Measurements from ENCODE around the gene RAP1B. TPM values are rescaled to one million over a fixed set of nuclear protein-coding genes. Genes with fewer than 3 reads are reported as not detected.

Gene RAP1B
- total and polyA plus RNA-seq, 2 of the 4 experiments (the other 2 are of a cell fraction), result 159 to 200 TPM

GRCh38 chr12:68620519-68621471, 10.1 kb downstream of the RAP1B start (continued):
- TF ChIP-seq RFX5 (IDR thresholded peaks at IDR 0.05; ENCODE audit: low read depth, low read length) (no peak), FOS (IDR thresholded peaks at IDR 0.05; ENCODE audit: low read depth, low read length) (no peak), CEBPB (IDR thresholded peaks at IDR 0.05; ENCODE audit: low read depth, low read length) (no peak)

- Histone ChIP-seq H3K36me3 (ENCODE audit: control insufficient read depth, insufficient read depth, low read length) (0 out of 2 replicates have a peak, but pooled peaks cover 2% of the 10 kb centered on the region), H2AK9ac (replicated peaks; ENCODE audit: low read depth, low read length, poor library complexity) (no peak overlapping the region), H2AK5ac (ENCODE audit: low read depth, low read length) (no peak overlapping the region), H2AFZ (replicated peaks; ENCODE audit: low read length, poor library complexity) (no peak overlapping the region), H4K20me1 (ENCODE audit: insufficient read depth, low read length) (peaks cover 92% of the 10 kb centered on the region), H3K27me3 (ENCODE audit: control insufficient read depth, insufficient read depth, low read length) (no peaks in the 10 kb centered on the region), H3K4me2 (ENCODE audit: low read depth, low read length) (peak overlapping the region; percentile 29; the same call in 1 of the 2 replicates), H3K9ac (ENCODE audit: low read depth, low read length) (no peak overlapping the region), H3K9me3 (ENCODE audit: control insufficient read depth, insufficient read depth, low read length) (no peaks in the 10 kb centered on the region), H3K4ac (ENCODE audit: low read depth, low read length) (no peak overlapping the region), H4K8ac (ENCODE audit: low read depth in 2 of 2, low read length in 2 of 2) (no peak overlapping the region), H2BK15ac (ENCODE audit: low read depth, low read length) (no peak overlapping the region), H3K23ac (ENCODE audit: low read depth, low read length) (peak overlapping the region; percentile 17; the same call in 1 of the 2 replicates), H4K5ac (ENCODE audit: low read depth, low read length) (no peak overlapping the region), H3K9me1 (ENCODE audit: insufficient read depth, low read length) (peaks cover 13% of the 10 kb centered on the region), H2BK120ac (ENCODE audit: low read depth, low read length) (no peak overlapping the region), H3K79me1 (ENCODE audit: low read depth in 1 of 2, low read length in 2 of 2) (peaks cover 0 to 37% of the 10 kb centered on the region in 2 experiments; a peak in 2 of 4 replicates), H2BK20ac (ENCODE audit: low read depth, low read length) (no peak overlapping the region), H3K56ac (ENCODE audit: extremely low read depth, insufficient read depth, low read length) (no peak overlapping the region), H2BK5ac (ENCODE audit: low read depth, low read length, poor library complexity, severe bottlenecking) (peak overlapping the region; percentile 14), H3K14ac (replicated peaks; ENCODE audit: low read depth, low read length) (no peak overlapping the region), H3K4me3 (ENCODE audit: insufficient read depth, low read depth, low read length) (no peak overlapping the region), H4K91ac (ENCODE audit: insufficient read depth, low read depth, low read length) (no peak overlapping the region), H3K27ac (ENCODE audit: insufficient read depth, low read length) (no peak overlapping the region), H3K18ac (ENCODE audit: low read depth, low read length) (no peak overlapping the region), H3K4me1 (ENCODE audit: control insufficient read depth, insufficient read depth, low read length) (peaks cover 19% of the 10 kb centered on the region)
- no TSS peak for BruUV-seq (replicated peaks)
- in situ Hi-C loops (cut with MboI; ENCODE audit: low sequenced_read_pairs), result no loop called here
- intact Hi-C loops (cut with micrococcal nuclease), result no loop called here
- ChIA-PET POLR2A (ENCODE audit: unreplicated experiment) (interaction anchor here (0.6 to 1.1 kb wide), 3 partner anchors 11 to 194 kb away, joined by 3 to 4 read pairs (median 3); no protein-coding TSS in a partner anchor), CTCF (interaction anchor here (0.8 to 1.6 kb wide), 3 partner anchors 9 to 29 kb away, joined by 3 read pairs; no protein-coding TSS in a partner anchor)
- DNase-seq (no peak), ATAC-seq (ENCODE audit: low read depth) (no peak; the same call in 1 of the 2 replicates)
- dilution Hi-C loops (cut with HindIII; ENCODE audit: low sequenced_read_pairs, unreplicated experiment), result no loop called here
- TF ChIP-seq BHLHE40 (IDR thresholded peaks at IDR 0.05; ENCODE audit: low read depth, low read length) (no peak), ELK1 (IDR thresholded peaks at IDR 0.05; ENCODE audit: borderline replicate concordance, low read depth, low read length) (no peak), RFX5 (IDR thresholded peaks at IDR 0.05; ENCODE audit: low read depth, low read length) (no peak), POLR2A (IDR thresholded peaks at IDR 0.05; ENCODE audit: low read depth, low read length) (no peak), FOS (IDR thresholded peaks at IDR 0.05; ENCODE audit: low read depth, low read length) (no peak)
These were observed 10.9 kb downstream of the RAP1B start for GRCh38 chr12:68621472-68622081.

Measured in IMR-90 (cell line).